ENCODE data around the gene IGFL1.
"Not testable (repeated sequence)": the region's sequence is repeated elsewhere in the genome, so short reads cannot be mapped to it uniquely, and the experiment has no call there.

Gene IGFL1

DNA sequence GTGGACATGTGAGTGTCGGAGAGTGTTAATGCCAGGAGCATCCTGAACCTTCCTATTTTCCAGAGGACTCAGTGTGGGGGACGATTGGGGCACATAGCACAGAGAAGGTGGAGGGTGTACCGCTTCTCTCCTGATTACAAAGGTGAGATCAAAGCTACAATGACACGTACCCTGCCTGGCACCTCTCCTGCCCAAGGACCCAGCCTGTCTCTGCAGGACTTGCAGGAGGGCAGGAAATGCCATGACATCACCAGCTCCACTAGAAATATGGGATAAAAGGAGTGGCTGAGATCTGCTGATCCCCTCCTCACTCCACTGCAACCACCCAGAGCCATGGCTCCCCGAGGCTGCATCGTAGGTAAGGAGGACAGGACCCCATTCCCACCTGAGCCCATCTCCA is at the start of gene IGFL1:
Gene IGFL1 (plus strand): TSS at position 301 of the 400 bp plus-strand sequence. CDS start 33 bp downstream, at position 334.
- no peak for DNase-seq

GRCh38 chr19:46180701-46181387 is 48.7 kb upstream of the IGFL1 start:
- DNase-seq = no peak

GRCh38 chr19:46181388-46181779 is 48.2 kb upstream of the IGFL1 start:
- no peak for DNase-seq

- DNase-seq = no peak
Measured at GRCh38 chr19:46182476-46182875, 47.1 kb upstream of the IGFL1 start.

DNA sequence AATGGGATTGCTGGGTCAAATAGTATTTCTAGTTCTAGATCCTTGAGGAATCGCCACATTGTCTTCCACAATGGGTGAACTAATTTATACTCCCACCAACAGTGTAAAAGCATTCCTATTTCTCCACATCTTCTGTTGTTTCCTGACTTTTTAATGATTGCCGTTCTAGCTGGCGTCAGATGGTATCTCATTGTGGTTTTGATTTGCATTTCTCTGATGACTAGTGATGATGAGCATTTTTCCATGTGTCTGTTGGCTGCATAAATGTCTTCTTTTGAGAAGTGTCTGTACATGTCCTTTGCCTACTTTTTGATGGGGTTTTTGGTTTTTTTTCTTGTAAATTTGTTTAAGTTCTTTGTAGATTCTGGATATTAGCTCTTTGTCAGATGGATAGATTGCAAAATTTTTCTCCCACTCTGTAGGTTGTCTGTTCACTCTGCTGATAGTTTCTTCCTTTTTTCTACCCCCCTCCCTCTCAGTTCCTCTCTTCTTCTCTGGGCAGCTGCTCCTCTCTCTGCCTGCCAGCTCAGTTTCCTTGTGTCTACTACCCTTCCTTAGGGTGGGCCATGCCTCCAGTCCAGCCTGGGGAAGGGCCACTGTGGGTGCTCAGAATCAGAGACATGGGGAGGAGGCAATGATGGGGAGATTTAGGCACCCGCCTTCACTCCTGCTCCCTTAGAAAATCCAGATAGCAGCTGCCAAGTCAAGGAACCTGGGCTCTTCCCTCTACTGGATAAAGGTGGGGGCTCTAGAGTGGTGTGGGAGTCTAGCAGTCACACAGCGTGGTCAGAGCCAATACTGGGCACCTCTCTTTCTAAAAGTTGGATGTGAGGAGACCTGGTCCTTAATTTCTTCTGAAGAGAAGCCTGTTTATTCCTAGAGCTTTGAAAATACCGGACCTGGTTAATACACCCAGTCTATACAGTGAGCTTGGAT is 44.5 kb upstream of the IGFL1 start:
- not testable (repeated sequence) for DNase-seq

DNA sequence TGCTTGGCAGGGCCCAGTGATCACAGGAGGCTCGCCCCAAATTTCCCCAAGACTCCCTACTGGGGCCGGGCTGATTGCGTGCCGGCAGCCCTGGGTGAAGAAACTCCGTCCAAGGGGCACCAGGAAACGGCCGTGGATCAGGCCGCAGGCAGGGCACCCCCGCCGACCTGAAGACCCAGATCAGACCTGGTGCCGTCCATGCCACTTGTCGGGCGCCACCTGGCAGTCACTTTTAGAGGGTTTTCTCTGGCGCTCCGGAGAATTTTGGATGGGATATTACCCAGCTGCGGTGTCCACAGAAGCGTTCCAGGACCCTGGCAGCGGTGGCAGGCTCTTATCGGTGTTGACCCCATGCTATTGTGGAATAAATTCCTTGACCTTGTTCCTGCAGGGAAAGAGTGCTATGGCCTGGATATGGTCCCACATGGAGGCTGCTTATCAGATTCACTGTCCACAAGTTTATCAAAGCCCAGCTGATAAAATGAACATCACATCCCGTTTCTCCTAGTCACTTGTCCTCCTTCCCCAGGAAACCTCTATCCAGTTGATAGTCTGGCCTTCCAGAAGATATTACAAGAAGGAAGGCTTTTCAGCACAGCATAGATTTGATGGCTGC is 43.3 kb upstream of the IGFL1 start:
- DNase-seq = no peak

GRCh38 chr19:46186717-46187101 is 42.8 kb upstream of the IGFL1 start:
- DNase-seq = no peak

DNA sequence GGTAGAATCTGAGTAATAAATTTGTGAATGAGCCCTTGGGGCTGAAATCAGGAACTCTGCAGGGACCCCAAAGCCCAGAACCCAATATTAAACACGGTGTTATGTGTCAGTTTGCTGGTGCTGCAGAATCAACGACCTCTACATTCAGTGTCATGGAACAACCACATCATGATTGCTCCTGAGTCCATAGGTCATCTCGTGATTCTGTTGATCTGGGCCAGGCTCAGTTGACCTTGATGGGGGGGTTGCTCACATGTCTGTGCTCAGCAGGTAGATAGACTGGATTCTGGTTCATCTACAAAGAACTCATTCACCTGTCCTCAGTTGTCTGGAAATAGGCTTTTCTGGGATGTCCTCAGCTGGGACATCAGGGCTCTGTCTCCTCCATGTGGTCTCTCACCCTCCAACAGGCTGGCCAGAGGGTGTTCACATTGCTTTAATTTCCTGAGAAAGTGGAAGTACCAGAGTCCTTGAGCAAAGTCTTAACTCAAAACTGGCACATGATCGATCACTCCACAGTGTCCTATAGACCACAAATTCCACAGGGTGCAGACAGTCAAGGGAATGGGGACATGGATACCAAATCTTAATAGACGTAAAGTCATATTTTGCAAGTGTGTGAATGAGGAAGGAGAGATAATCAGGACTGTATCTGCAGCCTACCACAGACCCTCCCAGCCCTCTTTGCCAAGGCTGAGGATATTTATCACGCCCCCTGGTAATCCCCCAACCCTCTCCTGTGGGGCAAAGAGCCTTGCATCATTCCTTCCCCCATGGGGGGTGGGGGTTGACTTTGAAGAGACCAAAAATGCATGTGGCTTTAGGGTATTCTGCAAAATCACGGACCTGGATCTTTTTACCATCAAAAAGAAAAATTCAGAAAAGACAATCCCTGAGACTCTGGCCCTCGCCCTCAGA is 39.3 kb upstream of the IGFL1 start:
- DNase-seq = no peak

DNA sequence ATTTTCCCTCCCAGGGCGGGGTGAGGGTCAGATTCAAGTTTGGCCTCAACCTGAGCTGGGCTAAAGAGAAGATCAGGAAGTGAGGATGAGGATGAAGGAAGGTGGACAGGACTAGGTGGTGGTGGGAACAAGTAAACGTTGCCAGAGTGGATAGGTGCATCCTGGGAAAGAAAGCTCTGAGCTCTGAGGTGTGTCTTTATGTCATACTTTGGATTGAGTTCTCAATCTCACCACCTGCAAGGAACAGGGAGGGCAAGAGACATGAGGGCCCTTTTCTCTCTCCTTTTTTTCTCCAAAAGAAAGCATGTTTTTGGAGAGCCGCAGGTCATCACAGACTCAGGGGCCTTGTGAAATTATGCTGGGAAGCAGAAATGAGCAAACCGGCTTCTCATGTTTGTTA is 38.2 kb upstream of the IGFL1 start:
- DNase-seq = no peak

DNA sequence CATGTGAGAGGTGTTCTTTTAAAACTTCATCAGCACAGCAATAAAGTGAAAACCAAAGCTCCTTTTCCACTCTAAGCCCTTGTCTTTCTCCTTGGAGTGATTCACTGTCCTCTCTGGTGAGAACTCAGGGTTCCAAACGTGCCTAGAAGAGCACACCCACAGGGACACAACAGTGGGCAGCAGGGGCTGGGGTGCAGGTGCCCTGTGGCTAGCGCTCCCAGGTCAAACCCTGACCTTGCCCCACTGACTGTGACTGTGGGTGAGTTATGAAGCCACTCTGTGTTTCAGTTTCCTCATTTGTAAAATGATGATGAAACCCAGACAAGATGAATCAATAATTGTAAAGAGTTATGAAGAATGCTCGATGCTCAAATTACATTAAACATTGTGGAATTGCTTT is 37.6 kb upstream of the IGFL1 start:
- no peak for DNase-seq

- not testable (repeated sequence) for DNase-seq
Measured at GRCh38 chr19:46192626-46192991, 36.9 kb upstream of the IGFL1 start.

DNA sequence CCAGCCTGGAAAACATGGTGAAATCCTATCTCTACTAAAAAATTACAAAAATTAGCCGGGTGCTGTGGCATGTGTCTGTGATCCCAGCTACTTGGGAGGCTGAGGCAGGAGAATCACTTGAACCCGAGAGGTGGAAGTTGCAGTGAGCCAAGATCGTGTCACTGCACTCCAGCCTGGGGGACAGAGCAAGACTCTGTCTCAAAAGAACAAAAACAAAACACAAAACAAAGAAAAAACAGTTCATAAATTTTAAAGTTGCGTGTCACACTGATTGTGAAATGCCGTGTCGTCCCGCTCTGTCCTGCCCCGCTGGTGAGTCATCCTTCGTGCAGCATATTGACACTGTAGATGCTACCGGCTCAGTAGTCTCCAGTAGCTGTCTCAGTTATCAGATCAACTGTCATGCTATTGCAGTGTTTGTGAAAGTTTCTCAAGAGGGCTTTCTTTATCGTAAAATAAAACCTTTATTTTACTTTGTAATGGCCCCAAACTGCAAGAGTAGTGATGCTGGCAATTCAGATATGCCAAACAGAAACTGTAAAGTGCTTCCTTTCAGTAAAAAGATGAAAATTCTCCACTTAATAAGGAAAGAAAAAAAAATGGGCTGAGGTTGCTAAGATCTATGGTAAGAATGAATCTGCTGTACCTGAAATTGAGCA is 36.4 kb upstream of the IGFL1 start:
- DNase-seq = no peak

DNA sequence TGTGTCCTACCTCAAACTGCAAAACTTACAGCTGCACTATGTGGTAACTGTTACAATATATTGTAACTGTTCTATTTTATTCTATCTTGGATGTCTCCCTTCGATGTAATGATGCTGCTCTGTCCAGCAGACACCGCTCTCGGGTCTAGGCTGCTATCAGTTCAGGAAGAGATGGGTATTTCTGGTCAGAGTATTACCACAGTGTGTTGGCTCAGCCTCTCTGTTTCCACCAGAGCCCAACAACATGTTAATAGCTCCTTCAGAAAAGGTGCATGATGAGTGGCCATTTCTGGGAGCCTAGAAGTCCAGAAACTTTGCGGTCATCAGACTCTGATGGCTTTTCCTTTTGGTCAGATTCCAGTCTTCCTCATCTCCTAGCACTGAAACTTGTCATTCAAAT is 35.9 kb upstream of the IGFL1 start:
- no peak for DNase-seq

- DNase-seq = no peak
Measured at GRCh38 chr19:46195104-46195503, 34.4 kb upstream of the IGFL1 start.

DNA sequence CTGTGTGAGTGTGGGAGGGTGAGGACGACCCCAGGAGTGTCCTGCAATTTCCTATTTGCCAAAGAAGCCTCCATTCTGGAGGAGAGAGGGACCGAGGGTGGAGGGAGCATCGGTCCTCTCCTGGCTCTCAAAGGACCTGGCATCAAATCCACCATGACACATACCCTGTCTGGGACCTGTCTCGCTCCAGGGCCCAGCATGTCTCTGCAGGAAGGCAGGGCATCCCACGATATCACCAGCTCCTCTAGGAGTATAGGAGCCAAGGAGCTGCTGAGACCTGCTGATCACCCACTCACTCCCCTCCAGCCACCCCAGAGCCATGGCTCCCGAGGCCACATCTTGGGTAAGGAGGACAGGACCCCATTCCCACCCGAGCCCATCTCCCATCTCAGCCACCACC is 33.6 kb upstream of the IGFL1 start:
- not testable (repeated sequence) for DNase-seq

GRCh38 chr19:46196410-46197124 is 33.0 kb upstream of the IGFL1 start:
- DNase-seq = no peak

- no peak for DNase-seq
Measured at GRCh38 chr19:46197314-46198070, 32.0 kb upstream of the IGFL1 start.

DNA sequence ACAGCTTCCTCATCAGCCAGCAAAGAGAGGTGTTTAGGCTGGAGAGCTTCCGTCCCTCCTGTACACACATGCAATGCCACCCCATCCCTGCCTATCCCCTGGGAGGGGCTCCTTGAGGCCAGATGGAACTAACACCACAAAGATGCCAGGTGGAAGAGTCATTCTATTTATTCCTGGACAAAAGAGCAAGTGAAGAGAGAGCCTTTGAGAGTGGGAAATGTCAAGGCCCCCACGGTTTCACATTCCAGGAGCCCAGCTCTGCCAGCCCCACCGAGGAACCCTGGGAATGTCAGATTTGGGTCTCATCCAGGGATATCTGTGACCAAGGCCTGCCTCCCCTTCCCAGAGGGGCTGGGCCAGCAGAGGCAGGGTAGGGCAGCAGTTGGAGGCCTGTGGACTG is 30.8 kb upstream of the IGFL1 start:
- DNase-seq = no peak

DNA sequence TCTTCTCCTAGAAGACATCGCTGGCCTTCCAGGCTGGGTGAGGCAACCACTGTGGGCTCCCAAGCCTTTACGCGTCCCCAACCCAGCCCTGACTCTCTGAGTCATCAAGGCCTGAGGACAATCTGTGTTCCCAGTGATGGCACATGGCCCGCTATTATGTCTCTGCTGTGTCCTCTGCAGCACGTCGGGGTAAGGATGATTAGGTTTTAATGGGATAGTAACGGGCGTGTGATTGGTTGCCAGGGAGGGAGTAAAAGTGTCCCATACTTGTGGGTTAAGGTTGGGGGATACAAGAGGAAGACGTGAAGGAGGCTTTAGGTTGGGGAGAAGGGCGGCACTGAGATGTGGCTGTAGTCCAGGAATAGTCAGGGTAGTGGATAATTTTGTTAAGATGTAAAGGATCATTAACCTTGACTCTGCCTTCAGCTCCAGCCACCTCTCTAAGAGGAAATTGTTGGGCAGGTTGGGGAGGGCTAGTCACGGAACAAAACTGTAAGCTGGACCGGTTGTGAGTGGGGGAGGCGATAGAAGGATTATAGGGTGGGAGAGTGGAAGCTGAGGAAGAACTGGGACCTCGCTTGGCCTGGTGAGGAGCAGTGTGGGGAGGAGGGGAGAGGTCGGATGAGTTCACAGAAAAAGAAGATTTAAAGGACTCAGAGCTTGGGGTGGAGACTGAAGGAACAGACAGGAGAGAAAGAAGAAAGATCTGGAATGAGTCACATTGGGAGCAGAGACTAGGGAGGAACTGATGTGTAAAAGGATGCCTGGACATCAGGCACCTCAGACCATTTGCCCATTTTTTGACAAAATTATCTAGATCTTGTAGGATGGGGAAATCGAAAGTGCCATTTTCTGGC is 27.9 kb upstream of the IGFL1 start:
- DNase-seq = peak; percentile 37

GRCh38 chr19:46202426-46202825 is 27.1 kb upstream of the IGFL1 start:
- no peak for DNase-seq

Measured in NCI-H82 (cell line).